HTERT RPE-1 (cell line): ENCODE measurements around the gene PCK1.

Experiments used
- in situ Hi-C: fragments of 300-500 bp; cut with MboI; formaldehyde crosslinking; loops from 4 replicates; pipeline ENCODE4 v1.14.3; 2020; ENCODE audit warnings: low sequenced_read_pairs

The PCK1 gene

DNA sequence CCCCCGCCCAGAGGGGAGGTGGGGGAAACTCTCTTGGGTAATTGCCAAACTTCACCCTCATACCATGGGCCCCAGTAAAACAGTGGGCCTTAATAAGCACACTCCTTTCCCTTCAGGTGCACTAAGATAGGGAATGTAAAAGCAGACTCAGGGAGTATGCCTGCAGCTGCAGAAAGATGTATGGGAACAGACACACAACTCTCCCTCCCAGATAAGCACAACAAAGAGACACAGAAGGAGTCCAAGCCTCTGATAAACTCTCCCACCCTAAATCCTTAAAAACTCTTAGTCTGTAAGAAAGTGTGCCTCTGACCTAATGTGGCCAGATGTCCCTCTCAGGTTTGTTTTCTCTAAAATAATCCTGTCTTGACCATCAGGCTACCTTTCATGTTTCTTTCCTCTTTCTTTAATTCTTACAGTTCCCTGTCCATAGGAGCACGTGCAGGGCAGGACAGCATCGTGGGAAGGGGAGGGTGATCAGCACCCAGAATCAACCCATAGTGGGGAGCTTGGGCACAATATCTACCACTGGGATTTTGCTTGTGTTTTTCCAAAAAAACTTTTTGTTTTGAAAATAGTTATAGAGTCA lies 24.7 kb upstream of the PCK1 start:
- in situ Hi-C loops, result no loop called here

DNA sequence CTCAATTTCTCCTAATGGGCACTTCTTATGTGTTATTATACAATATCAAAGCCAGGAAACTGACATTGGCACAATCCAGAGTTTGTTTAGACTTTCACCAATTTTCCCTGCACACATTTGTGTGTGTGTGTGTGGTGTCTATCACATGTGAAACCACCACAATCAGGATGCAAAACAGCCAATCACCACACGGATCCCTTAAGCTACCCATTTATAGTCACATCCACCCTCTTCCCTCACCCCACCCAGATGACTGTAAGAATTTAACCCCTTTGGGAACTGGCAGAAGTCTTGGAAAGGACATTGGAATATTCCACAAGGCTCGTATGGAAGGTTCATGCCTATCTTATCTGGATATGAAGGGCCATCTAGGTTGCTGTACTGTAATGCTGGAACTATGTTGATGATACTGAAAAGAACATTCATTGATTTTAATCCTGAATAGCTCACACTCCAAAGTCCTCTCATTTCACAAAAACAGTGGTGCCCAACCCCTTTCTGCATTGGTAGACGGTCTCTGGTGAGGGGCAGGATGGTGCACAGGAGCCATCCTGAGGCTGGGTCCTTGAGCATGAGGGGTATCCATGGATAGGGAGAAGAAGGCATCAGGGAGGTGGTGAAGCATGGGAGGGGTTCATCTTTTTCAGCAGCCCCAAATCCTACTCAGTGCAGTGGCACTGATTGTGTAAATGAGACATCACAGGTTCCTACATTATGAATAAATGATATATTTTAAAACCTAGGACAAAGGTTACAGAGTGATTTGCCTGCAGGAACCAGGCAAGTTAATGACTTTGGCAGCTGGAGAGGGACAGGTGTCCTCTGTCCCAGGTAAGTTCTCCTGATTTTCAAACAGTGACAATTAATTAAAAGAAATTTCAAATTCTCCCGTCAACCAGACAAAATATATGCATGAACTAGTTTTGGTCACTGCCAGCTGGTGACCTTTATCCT lies 23.9 kb upstream of the PCK1 start:
- in situ Hi-C loops, result no loop called here

DNA sequence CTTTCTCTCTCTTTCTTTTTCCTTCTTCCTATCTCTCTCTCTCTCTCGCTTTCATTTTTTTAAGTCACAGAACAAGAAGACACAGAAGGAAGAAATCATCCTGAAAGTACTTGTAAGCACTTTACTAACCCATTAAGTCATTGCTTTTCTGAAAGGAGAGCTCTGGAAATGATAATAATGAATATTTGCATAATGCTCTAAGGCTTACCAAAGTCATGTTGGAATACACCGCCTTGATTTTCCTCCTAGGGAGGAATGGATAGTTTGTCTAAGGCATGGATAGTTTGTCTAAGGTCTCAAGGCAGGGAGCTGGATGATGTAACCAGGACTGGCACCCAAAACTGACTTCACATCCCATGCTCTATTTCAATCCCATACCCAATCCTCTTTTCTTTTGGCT lies 23.1 kb upstream of the PCK1 start:
- in situ Hi-C loops, result no loop called here

DNA sequence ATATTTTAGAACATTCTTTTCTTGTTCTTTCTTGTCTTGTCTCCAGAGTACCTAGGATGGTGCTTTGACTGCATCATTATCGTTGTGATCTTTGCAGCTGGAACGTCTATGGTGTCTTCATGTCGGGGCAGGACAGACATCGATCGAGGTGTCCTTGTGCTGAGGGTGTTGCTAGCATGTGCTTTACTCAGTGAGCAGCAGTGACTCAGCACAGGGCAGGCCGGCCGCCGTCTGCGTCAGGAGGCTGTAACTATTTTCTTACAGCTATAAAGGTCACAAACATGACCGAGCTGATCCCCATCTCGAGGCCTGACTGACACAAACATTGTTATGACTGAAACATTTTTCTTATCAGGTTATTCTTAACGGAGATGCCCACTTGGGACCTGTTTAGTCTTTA lies 21.0 kb upstream of the PCK1 start:
- in situ Hi-C loops, result no loop called here

DNA sequence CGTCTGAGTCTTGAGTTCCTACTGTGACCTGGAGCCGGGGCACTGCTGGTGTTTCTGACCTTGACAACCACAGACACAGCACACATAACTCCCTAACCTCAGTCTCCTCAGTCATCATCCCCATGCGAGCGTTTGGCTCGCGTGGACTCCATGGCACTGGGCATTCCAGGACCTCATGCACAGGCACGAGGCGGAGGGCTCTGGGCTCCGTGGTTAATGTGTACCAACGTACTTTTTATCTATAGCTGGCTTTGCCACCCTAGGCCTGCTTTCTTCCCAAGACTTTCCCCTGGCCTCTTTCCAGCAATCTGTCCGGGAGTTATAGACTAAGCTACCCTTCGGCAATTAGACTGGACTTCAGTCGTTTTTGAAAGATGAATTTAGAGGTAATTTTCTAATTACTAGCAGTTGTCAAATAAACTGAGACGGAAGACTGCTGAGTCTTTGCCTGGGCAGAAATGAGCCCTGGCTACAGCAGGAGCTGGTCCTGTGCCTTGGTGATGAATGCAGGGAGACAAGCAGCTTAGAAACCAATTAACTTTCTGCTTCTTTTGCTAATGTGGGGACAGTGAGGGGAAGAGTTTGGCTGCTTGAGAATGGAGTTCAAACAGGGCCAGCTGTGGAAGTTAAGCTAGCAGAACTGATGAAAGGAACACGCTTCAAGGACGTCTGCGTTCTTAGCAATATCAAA lies 19.9 kb upstream of the PCK1 start:
- in situ Hi-C loops, result no loop called here

DNA sequence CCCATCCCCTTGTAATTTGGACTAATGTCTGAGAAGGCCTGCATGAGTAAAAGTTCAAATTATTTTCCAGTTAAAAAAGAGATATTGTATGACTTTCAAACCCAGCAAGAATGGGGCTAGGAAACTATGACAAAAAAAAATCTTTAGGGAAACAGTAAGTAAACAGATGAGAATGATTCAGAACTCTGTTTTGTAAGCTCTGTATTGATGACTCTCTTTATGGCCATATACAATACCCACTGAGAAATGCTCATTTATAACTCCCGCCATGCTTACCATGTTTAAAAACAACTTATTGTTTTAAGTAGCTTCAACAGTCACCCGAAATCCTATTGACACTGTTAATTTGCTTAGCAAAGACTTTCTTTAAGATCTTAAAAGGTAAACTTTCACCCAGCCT lies 17.2 kb upstream of the PCK1 start:
- in situ Hi-C loops, result no loop called here

DNA sequence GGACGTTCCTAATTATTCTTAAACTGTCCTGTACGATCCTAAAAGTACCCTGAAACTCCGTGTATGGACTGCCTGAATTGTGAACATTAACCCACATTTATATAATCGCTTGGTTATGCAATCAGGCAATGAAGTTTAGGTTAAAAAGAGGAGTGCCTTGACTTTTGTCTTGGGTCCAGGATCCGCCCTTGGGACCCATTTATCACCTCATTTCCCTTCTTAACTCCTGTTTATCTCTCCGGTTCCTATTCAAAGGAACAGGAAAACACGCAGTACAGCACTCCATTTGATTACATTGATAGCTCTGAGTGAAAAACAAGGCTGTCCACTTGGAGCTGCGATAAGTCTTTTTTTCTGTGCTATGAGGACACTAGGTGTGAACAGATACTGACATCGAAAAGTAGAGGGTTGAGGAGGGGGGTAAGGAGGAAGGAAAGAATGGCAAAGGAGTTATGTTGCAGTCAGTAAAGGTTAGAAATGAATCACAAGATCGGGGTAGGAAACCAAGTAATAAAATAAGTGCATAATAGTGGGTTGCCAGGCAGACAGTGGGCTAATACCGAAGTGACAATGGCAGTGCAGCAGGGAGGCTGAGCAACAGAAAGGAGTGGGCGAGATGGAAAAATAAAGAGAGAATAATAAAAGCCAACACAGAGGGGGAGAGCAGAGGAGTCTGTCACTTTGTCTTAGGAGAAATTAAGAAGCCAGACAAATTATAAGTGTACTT lies 15.9 kb upstream of the PCK1 start:
- in situ Hi-C loops, result no loop called here

DNA sequence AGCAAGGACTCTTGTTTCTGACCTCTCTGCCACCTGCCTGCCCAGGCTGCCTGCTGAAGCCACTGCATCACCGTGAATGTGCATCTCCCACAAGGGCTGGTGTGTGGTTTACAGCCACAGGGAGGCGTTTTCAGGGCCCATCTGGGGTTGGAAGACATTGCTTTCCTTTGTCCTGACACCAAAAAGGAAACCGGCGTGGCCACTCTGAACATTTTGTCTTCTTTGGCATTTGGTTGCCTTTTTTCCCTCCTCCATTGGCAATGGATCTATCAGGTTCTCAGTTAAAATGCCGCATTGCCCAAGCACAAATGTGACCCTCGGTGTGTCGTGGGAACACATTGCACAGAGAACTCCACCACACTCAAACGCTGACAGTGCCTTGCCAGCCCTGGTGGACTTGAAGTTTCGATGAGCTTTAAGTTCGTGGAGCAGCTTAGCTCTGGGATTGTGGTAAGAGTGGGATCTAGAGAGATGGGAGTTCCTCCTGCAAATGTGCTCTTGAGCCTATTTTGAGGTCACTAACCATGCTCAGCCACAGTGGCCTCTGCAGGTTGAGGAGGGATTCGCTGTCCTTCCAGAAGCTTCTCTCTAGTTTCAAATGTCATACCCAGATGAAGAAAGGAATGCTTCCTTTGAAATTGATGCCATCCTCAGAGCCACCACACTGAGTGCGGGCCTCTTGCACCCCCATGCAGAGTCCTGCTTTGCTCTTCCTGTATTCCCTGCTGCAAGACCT lies 14.8 kb upstream of the PCK1 start:
- in situ Hi-C loops, result no loop called here

DNA sequence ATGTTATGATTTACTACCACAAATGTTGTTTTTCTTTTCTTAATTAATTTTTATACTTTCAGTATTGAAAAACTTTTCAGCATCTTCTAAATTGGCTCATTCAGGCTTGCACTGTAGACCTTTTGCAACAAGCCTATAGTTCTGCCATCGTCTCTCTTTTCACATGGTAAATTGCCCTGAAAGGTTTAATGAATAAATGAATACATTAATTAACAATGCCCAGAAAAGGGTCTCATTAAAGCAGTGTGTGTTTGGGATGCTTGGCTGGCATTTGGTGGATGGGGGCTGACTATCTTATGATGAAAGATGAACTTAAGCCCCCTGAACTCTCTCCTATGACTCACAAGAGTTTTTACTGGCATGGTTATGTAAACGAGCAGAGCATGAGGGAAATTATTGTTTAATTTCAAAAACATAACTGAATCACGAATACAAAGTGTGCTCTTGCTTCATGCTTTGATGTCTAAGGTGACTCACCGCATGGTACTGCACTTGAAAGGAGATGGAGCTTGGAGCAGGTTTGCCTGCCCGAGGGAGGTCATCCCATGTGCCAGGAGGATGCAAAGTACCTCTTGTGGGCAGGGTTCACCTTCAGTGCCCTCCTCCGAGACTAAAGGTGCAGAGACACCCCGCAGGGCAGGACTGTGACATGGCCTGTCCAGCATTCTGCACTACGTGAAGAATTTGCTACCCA lies 13.8 kb upstream of the PCK1 start:
- in situ Hi-C loops, result no loop called here

DNA sequence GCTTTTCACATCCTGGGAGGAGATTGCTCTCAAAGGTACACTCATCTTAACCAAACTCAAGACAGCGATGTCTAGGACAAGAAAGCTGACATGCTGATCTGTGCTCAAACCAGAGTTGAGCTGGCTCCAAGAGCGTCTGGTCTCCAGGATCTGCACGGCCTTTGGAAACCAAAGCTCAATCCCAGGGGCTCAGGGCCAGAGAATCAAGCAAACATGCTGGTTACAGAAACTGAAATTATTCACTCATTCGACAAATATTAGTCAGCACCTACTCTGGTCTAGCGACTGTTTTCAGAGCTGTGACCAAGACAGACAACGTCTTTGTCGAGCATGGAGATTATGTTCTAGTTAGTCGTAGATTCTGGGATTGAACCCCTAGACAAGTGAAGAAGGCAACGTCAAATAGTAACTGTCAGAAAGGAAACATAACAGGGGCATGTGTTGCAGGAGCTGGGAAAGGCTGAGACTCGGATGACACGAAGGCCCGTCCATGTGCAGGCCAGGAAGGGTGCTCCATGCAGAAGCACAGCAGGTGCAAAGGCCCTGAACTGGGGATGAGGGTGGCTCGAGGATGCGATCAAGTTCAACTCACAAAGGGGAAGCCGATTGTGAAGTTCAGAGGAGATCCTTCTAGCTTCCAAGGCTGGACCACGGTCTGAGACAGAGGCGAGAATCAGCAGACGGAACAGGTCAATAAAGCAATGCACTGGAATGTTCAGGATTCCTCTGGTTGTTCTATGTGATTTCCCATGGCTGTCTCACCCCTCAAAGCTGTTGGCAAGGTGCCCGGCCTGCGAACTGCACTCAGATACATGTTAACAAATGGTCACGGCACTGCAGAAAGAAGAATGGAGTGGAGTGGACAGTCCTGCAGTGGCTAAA lies 12.5 kb upstream of the PCK1 start:
- in situ Hi-C loops, result no loop called here

DNA sequence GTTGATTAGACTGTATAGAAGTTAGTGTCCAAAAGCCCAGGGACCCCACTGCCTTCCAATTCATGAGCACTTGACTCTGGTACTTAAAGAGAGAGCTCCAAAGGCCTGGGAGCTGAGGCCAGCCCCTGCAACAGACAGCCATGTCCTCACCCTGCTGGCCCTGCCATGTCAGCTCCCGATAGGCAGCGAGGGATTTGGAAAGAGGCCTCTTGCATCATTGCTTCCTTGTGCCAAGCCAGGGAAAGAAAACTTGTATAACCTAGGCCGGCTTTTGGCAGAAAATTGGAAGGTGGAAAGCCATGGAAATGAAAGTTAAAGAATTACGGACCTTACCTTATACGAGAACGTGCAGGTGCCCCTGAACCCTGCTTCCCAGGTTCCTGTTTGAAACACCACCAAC lies 8.4 kb upstream of the PCK1 start:
- in situ Hi-C loops, result no loop called here

DNA sequence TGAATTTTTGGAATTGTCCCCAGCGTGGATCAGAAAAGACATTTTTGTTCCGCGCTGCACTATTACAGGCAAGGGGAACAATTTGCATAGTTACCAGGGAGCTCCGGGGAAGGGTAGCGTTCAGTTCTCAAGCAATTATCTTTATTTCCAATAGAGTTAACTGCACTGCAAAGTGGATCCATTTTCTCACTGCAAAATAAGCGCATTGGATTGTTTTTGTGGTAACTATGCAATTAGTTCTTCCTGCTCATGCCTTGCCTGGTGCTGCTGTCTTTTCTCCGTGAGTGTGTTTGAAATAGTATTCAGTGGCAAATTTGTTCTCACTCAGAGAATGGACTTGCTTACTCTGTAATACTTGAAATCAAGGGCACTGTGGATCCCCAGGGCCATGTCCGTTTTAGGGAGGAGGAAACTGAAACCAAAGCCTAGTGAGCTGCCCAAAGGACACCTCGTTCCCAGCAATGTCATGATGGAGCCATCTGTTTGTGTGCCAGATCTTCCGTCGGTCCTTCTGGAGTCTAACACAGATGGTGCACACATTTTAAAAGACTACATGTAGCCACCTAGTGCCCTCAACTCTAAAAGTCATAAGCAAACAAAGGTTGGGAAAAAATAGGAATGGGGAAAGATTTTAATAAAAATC lies 7.4 kb upstream of the PCK1 start:
- in situ Hi-C loops, result no loop called here

DNA sequence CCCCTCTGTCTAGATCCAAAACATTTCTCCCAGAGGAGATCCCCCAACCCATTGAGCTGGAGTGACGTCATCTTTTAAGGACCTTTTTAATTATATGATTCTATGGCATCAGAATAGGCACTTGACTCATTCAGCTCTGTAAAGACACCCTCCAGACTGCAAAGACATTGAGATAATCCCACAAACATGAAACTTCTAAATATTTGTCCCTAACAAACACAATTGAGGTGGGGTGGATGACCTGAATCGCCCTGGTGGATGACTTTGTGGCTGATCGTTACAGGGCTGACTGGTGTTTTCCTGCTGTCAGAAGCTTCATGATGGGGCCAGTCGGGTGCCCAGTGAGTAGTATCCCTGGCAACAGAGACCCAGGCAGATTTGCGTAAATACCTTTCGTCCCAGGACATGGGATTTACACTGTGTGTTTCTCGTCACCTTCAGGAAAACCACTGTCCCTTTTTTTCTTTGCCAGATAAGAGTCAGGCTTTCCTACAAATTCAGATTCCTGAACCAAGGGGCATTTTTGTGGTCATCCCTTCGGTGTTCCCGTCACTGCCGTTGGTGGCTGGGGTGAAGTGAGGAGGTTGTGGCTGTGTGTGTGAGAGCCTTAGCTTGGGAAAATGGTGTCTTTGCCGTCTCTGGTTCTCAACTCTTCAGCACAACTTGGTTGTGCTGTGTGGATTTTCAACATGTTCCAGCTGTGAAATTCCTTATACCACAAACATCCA lies 5.3 kb upstream of the PCK1 start:
- in situ Hi-C loops, result no loop called here

DNA sequence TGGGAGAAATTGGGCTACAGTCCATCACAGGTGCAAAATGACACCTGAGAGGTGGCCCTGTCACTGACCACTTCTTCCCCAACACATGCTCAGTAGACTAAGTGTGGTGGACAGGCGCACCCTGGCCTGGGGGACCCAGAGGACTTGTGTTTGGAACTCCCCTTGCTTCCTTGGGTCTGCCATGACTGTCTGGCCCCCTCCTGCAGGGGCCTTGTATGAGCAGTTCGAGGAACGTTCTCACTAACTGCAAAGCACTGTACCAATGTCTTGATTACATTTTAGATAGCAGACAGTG lies 4.0 kb upstream of the PCK1 start:
- in situ Hi-C loops, result no loop called here

DNA sequence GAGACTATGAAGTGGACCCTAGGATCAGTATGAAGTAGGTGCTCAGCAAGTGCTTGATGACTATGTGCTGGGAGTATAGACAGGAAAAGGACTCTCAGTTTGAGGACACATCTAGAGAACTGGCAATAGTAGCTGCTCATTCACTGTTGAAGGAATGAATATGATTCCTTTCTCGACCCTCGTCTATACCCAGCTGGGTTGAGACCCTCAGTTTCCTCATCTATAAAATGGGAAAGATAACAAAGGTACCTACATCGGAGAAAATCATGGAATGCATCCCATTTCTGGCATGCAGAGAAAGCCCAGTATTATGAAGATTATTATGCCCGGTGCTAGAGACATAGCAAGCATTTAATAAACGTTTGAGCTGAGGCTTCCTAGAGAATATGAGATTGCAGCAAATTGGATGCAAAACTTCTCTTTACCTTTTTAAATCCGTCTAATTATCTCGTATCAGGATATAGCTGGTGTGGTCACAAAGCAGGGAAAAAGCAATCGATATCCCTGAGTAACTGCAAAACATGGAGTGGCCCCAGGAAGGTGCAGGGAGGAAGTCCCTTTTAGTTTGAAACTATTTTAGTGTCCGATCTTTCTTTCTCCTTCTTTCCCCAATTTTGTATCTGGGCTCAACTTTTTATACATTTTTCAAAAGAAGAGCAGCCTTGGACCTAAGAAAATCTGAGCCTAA lies 2.8 kb upstream of the PCK1 start:
- in situ Hi-C loops, result no loop called here

DNA sequence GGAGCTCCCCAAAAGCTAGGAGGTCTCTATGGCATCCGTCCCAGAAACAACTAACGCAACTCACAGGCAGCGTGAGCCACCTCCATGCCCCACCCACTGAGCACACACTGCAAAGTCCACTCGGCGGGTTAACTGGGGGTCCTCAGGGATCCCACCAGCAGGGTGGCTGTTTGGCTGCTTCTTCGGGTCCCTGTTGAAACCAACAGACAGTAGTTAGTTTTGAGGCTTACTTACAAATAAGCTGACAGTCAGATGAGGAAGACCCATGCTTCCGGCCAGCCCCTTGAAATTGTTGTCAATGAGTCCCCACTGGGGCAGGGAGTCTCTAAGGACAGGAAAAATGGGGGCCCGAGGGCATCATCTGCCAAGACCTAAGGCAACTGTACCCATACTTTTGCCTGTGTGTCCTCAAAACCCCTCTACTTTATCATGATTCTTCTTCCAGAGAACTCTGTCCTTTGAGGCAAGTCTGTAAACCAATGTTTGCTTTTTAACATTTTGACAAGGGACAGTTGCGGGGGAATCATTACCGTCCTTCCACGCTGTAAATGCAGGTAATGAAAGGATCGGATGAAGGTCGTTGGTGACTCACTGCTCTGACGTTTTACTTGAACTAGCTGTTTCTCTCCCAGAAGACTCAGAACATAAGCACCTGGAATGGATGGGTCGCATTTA lies 2.2 kb upstream of the PCK1 start:
- in situ Hi-C loops, result no loop called here

DNA sequence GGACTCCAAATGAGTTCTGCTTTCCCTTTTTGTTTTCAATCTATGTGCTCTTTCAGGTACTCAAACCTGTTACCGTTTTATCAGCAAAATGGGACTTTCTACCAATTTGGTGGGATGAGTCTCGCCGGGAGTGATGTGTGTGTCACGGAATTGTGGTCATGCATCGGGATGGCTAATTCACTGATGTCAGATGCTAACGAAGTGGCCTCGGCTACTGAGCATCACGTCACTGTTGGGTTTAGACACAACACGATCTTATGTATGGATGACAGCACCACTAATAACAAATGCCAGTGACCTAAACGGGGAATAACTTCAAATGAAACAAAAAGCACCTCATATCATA lies 1.6 kb upstream of the PCK1 start:
- in situ Hi-C loops, result no loop called here
